ENCODE results near the gene SKOR1.

SKOR1 gene

DNA sequence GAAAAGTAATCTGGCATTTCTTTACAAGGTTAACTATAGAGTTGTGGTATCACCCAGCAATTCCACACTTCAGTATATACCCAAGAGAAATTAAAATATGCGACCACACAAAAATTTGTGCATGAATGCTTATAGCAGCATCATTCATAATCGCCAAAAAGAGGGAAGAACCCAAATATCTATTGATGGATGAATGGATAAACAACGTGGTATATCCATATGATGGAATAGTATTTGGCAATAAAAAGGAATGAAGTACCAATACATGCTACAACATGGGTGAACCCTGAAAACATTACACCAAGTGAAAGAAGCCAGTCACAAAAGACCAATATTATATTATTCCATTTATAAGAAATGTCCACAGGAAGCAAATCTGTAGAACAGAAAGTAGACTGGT is 8.6 kb upstream of the SKOR1 start:
- no peak for DNase-seq (ENCODE audit: low read depth in 1 of 2, low spot score in 1 of 2)

DNA sequence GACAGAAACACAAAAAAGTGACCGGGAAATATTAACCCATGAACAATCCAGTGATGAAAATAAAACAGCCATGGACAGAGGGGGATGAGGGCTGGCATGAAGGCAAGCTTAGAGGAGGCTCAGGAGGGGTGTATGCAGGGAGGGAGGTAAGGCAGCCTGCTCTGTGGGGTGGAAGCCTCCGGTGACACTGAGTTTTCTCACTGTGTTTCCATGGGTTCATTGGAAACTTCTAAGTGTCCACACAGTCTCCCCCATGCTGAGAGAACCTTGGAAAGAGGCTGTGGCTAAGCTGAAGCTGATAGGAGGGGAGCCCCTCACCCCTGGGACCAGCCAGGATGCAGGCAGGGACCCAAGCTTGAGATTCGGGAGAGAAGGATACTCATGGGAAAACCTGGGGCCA is 6.8 kb upstream of the SKOR1 start:
- no peak for DNase-seq (ENCODE audit: low read depth in 1 of 2, low spot score in 1 of 2)

DNA sequence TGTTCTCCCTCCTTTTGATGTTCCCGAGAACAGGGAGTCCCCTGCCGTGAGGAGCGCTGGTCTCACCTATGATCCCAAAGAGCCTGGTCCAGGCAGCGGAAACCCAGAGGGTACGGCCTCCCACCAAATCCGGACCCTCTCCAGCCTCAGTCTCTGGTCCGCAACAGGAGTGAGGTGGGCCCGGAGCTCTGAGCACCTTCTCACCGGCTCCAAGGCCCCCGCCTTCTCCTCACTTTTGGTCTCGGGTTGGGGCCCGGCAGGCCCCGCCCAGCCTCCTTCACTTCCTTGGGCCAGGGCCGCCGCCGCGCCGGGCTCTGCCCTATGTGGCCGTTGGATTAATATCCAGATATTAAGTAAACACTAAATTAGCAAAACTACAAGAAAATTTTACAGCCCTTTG is 5.7 kb upstream of the SKOR1 start:
- DNase-seq (ENCODE audit: low read depth in 1 of 2, low spot score in 1 of 2): no peak

DNA sequence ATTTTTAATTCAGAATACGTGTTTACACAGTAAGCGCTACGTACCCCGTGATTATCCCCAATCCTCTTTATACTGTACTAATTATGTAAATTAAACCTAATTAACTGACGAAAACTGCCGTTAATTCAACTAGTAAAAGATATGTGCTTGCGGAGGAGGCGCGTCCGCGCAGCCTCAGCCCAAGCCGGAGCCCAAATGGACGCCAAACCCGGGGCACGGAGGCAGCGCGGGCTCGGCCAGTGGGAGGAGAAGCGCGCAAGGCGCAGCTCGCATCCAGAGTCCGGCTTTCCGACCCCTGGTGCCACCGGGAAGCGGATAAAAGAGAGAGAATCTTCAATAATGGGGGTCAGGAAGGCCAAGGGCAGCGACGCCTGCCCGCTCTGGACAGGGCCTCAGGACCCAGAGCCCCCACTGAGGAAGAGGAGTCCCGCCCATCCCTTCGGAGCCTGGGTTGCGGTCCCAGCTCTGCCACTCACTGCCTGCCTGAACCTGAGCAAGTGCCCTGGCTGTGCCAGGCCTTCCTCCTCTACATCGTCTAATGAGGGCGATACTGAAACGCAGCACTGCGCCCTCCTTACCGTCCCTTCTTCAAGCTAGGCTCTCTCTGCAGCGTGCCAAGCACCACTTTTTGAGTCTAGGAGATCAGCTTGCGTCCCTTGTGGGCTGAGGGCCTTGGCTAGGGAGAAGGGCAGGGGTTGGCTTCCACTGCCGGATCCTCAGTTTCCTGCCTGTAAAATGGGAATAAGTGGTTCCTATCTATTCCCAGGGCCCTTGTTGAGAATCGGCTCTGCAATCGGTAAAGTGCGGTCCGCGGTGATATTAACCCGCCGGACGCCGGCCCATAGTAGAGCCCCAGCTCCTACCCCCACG is 5.0 kb upstream of the SKOR1 start:
- DNase-seq (ENCODE audit: low read depth in 1 of 2, low spot score in 1 of 2): no peak

DNA sequence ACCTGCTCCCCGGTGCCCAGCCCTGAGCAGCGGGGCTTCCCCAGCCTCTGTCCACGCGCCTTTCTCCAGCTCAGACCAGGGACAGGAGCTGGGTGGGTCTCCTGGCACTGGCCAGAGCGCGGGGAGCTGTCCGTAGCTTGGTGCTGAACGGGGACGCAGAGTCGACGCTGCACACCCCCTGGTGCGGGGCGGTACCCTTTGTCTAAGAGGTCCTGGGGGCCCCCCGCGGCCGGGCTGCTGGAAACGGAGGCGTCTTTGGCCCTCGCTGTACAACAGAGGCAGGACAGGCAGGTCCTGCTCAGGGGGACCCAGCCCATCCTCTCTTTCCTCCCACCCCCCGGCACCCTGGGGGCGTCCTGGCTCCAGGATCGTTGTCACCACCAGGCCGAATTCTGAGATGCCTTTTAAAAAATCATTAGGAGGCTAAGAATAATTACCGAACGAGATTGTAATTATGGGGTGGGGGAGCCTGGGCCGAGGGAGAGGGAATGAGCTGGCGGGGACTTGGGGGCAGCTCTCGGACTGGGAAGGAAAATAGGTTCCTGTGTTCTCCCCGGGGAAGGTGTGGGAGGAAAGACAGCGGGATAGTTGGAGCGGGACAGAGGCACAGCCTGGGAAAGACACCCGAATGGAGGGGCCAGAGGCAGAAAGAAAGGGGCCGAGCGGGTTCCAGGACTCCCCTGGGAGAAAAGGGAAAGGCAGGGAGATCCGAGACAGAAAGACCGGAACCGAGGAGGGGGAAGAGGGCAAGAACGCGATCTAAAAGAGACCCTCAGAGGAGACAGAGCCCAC is 4.1 kb upstream of the SKOR1 start:
- no peak for DNase-seq (ENCODE audit: low read depth in 1 of 2, low spot score in 1 of 2)

DNA sequence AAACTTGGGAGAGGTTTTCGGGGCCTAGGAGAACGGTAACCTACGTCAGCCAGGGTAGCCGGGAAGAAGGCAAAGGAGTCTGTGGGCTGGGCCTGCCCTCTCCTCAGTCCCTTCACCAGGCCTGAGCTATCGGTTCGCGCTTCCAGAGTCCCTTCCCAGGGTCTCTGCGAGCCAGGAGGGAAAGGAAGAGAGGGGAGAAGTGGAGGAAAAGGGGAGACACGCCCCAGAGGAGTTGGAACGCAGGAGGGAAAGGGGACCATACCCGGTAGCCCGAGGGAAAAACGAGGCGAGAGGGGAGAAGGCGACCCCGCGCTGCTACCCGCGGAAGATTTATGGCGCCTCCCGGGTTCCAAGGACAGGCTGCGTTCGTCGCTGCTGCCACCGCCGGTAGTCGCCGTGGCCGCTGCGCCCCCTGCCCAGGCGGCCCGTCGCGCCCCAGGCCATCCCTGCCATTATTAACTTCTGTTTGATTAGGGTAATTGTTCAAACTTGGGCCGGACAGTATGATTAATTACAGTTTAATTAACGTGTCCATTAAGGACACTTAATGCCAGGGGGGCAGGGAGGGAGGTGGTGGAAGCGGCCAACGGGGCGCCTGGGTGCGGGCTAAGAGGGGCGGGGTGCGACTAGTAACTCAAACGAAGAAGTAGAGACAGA is 3.4 kb upstream of the SKOR1 start:
- no peak for DNase-seq (ENCODE audit: low read depth in 1 of 2, low spot score in 1 of 2)

DNA sequence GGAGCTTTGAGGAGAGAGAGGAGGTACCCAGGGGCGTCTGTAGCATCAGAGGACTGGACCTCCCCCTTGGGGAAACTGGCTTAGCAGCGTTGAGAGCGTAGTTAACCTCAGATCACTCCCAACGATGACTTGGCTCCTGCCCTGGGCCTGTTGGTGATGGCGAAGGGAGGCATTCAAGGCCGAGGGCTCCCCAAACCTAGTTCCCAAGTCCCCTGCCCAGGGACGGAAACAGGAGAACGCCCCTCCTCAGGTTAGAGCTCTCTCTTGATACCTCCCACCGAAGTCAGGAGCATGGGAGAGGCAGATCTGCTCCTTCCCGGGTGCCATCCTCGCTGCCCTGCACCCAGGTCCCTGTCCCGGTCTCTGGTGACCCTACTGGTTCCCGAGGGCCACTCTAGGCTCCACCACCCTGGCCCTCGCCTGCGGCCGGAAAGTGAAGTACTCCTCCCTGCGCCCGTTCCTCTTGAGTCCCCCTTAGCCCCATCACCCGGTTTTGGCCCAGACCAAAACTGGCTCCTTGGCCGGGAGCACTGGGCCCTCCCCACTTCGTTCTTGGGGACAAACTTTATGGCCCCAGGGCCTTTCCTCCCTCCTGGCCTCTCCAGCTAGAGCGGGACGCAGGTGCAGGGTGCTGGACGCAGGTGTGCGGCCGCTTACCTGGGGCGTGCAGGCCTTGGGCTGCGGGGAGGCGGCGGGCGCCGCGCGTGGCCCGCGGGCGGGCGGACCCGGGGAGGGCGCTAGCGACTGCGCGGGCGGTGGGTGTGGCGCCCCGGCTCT is 2.6 kb upstream of the SKOR1 start:
- DNase-seq (ENCODE audit: low read depth in 1 of 2, low spot score in 1 of 2): no peak

DNA sequence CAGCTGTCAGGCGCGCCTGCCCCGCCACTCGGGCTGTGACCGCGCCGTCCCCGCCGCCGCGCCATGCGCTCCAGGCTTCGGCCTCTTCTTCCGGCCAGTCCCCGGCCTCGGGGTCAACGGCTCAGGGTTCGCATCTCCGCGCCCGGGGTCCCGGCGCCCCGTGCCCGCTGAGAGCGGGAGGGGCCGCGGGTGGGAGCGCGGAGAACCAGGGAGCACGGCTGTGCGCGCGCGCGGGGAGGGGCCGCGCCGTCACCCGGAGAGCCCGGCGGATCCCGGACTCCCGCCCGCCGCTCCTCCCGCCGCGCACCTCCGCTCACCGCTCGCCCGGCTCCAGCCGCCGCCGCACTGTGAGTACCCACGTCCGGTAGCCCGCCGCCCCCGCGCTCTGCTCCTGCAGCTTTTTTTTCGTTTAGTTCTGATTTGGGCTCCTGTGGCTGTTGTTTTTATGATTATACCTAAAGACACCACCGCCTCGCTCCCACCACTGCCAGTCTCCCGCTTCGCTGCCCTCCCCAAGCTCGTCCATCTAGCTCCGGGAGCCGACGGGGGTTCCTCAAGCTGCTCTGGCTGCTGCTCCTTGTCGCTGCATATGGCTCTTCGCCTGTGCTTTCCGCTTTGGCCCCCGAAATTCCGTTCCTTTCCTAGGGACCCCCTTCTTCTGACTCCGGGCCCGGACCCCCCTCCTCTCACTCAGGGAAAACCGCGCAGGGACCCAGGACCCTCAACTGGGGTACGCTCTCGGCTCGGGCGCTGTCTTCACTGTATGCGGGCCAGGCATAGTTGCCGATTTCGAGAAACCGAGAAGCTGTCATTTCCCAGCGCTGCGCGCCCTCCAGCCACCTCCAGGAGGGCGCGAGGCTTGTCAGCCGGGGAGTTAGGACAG is 1.8 kb upstream of the SKOR1 start:
- no peak for DNase-seq (ENCODE audit: low read depth in 1 of 2, low spot score in 1 of 2)

DNA sequence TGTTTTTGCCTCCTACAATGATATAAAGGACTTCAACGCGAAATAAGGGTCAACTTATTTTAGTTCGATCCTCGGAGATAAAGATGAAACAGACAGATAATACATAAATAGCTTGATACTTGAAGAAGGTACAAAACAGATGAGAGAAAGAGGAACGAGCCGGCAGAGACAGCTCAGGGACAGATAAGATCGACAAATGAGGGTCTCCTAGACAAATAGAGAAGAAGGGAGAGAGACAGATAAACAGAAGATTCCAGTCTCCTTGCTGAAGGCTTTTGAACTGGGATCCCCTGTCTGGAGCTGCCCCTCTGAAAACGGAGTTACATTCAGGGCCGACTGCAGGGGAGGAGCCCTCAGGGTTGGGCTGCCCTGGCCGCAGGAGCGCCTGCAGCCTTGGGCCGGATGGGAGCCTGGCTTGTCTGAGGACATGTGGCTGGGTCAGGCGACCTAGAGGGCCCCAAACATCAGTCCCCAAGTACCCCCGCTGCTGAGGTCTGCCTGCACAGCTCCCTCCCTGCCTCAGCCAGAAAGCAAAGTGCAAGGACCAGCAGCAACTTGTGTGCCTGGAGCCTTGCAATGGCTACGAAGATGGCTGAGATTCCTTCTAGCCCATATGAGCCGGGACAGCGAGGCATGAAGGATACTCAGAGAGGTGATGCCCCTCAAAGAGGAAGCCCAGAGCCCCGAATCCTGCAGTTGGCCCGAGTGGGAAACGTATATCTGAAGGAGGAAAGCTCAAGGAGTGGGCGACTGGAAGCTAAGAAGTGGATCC is 926 bp upstream of the SKOR1 start:
- DNase-seq (ENCODE audit: low read depth in 1 of 2, low spot score in 1 of 2): no peak

DNA sequence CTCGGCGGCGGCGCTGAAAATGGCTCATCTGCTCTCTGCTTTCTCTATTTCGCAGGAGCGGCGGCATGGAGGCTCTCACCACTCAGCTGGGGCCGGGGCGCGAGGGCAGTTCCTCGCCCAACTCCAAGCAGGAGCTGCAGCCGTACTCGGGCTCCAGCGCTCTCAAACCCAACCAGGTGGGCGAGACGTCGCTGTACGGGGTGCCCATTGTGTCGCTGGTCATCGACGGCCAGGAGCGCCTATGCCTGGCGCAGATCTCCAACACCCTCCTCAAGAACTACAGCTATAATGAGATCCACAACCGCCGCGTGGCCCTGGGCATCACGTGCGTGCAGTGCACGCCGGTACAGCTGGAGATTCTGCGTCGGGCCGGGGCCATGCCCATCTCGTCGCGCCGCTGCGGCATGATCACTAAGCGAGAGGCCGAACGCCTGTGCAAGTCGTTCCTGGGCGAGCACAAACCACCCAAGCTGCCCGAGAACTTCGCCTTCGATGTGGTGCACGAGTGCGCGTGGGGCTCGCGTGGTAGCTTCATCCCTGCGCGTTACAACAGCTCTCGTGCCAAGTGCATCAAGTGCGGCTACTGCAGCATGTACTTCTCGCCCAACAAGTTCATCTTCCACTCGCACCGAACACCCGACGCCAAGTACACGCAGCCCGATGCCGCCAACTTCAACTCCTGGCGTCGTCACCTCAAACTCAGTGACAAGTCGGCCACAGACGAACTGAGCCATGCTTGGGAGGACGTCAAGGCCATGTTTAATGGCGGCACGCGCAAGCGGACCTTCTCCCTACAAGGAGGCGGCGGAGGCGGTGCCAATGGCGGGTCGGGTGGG is 790 bp downstream of the SKOR1 start:
- no peak for DNase-seq (ENCODE audit: low read depth in 1 of 2, low spot score in 1 of 2)

DNA sequence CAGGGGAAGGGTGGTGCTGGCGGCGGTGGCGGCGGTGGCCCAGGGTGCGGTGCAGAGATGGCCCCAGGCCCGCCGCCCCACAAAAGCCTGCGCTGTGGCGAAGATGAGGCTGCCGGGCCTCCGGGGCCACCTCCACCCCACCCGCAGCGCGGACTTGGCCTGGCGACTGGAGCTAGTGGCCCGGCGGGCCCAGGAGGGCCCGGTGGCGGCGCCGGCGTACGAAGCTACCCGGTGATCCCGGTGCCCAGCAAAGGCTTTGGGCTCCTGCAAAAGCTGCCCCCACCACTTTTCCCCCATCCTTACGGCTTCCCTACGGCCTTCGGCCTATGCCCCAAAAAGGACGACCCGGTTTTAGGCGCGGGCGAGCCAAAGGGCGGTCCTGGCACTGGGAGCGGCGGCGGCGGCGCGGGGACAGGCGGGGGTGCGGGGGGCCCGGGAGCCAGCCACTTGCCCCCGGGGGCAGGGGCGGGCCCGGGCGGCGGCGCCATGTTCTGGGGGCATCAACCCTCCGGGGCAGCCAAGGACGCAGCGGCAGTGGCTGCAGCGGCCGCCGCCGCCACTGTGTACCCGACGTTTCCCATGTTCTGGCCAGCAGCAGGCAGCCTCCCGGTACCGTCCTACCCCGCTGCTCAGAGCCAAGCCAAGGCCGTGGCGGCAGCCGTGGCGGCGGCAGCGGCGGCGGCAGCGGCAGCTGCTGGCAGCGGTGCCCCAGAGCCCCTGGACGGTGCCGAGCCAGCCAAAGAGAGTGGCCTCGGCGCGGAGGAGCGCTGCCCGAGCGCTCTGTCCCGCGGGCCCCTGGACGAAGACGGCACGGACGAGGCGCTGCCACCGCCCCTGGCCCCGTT is 1.6 kb downstream of the SKOR1 start:
- no peak for DNase-seq (ENCODE audit: low read depth in 1 of 2, low spot score in 1 of 2)

DNA sequence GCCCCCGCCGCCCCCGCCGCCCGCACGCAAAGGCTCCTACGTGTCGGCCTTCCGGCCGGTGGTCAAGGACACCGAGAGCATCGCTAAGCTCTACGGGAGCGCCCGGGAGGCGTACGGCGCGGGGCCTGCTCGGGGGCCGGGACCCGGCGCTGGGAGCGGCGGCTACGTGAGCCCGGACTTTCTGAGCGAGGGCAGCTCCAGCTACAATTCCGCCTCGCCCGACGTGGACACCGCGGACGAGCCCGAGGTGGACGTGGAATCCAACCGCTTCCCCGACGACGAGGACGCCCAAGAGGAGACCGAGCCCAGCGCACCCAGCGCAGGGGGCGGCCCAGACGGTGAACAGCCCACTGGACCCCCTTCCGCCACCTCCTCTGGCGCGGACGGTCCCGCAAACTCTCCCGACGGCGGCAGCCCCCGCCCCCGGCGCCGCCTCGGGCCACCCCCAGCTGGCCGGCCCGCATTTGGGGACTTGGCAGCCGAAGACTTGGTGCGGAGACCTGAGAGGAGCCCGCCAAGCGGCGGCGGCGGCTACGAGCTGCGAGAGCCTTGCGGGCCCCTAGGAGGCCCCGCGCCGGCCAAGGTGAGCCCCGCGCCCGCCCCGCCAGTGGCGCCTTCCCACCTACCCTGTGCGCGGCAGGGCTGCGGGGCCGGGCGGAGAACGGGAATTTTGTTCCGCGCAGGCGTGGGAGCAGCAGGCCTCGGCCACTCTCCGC is 2.4 kb downstream of the SKOR1 start:
- no peak for DNase-seq (ENCODE audit: low read depth in 1 of 2, low spot score in 1 of 2)

DNA sequence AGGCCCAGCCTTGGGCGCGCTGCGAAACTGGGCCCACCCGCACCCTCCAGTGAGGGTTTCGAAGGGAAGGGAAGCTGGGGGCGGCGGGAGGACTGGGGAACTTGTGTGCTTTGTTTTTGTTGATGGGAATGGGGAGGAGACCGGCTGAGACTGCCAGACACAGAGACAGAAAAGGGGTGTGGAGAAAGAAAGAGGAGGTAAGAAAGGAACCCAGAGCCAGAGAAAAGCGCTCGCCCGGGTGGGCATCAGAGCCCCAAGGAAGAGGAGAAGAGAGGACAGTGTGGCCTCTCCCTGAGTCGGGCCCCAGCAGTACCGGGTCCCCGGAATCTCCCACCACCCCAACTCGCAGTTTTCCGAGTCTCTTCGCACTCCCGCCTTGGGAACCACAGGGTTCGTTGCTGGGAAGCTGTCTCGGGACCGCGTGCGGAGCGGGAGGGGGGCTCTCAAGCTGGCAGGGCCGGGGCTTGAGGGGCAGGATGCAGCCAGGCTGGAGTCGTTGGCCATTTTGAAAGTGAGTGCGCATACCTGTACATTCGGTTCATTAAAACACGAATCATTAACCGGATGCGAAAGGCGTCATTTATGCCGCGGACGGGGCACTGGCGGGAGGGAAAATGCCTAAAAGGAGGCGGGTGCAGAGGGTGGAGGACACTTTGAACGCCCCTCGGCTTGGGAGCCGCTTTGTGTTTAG is 3.1 kb downstream of the SKOR1 start:
- no peak for DNase-seq (ENCODE audit: low read depth in 1 of 2, low spot score in 1 of 2)

DNA sequence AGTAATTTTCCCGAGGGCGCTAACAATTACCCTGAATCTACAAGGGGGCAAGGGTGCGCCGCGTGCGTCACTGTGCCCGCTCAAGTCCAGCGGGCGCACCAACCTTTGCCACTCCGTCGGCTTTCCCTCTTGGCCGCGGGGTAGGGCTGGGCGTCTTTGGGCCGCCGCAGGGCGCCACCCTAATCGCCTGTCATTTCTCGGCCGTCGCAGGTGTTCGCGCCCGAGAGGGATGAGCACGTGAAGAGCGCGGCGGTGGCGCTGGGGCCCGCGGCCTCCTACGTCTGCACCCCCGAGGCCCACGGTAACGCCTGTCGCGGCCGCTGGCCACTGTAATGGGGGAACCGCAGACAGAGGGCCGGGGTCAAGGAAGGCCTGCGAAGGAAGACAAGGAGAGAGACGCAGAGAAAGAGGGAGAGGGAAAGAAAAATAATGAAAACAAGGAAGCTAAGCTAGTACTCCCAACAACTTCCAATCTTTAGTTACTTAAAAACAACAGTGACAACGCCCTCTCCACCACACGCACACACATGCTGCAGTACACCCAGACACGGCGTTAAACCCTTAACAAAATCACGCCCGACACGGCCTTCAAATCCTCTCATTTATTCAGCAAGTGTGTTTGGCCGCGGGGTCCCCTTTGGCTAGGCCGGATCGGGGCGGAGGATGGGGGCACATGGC is 3.8 kb downstream of the SKOR1 start:
- DNase-seq (ENCODE audit: low read depth in 1 of 2, low spot score in 1 of 2): no peak

DNA sequence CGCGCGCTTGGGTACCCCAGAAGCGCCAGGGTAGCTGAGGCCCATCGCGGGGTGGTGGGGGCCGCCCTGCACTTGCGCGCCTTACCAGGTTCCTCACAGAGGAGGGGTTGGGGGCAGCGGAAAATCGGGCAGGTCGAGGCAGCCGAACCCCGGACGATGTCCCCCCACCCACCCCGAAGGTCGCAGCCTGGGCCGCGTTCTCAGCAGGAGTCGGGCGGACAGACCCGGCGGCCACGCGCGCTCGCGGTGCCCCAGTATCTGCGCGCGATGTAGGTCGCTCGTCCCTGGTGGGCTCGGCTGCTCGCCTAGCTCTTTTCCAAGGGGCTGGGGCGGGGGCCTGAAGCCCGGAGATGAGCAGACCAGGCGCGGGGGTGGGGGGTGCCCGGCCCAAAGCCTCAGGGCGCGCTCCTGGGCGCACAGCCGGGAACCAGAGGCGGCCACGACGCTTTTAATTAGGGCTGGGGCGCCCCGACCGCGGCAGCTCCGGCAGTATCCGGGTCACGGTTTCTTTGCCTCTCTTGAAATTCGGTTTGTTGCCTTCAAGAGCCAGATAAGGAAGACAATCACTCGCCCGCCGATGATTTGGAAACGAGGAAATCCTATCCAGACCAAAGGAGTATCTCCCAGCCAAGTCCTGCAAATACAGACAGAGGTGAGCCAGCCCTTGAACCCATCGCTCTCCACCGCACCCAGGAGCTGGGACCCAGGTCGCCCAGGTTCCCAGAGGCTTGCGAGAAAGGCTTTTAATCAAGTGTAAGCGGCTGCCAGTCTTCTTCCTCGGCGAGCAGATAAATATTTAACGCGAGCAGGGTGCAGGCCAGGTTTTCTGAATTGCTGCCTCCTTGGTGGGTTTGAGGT is 4.6 kb downstream of the SKOR1 start:
- no peak for DNase-seq (ENCODE audit: low read depth in 1 of 2, low spot score in 1 of 2)

All from activated CD4-positive, alpha-beta T cell treated with anti-CD3 and anti-CD28 coated beads, Interleukin-2, amount 50 U/mL, for 24 hours (primary cell).